NCI-H748 (cell line): ENCODE results near the gene GPR75.
"Not testable (repeated sequence)": the region's sequence is repeated elsewhere in the genome, so short reads cannot be mapped to it uniquely, and the experiment has no call there.

Experiments
- DNase-seq: peaks from one replicate; lab custom pipeline; 2025; ENCODE audit not compliant: unreplicated experiment; lab: John Stamatoyannopoulos, UW

Gene GPR75

GRCh38 chr2:53854678-53855077 is 5.1 kb downstream of the GPR75 start:
- no peak for DNase-seq

- DNase-seq = no peak
Measured at GRCh38 chr2:53852532-53852931, 7.2 kb downstream of the GPR75 start.

DNA sequence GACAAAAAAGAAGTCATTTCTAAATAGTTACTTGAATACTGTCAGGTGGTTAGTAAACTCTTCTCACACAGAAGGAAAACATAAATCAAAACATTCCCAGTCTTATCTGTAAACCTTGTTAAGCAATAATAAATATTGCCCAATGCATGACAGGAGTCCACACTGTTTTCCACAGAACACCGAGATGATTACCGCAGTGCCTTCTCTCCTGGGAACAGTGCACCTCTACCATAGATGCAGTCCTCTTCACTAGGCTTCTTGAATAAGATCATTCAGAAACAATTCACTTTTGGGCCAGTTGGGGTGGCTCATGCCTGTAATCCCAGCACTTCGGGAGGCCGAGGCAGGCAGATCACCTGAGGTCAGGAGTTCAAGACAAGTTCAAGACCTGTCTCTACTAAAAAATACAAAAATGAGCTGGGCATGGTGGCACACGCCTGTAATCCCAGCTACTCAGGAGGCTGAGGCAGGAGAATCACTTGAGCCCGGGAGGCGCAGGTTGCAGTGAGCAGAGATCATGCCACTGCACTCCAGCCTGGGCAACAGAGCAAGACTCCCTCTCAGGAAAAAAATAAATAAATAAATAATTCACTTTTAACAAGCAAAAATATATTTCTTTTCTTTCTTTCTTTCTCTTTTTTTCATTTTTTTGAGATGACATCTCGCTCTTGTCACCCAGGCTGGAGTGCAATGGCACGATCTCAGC is 8.6 kb downstream of the GPR75 start:
- not testable (repeated sequence) for DNase-seq

DNA sequence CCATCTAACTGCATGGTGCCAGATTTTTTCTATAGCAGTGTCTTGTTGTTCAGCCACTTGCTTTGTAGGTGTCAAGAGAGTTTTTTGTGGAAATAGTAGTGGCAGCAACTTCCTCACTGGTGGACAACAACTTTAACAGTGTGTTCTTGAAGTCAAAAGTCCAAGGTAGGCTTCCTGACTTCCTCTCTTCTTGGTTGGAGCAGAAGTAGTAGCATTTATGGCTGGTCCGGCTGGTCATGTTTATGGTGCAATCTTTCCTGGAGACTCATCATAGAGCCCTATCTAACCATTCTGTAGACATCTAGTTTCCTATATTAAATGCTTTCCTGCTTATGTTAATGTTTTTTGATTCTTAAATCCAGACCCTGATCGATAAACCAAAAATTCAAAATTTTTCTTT is 11.7 kb downstream of the GPR75 start:
- no peak for DNase-seq

DNA sequence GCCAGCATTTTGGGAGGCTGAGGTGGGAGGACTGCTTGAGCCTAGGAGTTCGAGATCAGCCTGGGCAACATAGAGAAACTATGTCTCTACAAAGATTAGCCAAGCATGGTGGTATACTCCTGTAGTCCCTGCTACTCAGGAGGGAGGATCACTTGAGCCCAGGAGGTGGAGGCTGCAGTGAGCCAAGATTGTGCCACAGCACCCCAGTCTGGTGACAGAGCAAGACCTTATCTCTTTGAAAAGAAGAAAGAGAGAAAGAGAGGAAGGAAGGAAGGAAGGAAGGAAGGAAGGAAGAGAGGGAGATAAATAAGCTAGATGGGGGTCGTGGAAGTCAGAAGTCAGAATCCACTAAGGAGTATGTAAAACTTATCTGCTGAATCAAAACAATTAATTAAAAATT is 16.2 kb downstream of the GPR75 start:
- DNase-seq = no peak

DNA sequence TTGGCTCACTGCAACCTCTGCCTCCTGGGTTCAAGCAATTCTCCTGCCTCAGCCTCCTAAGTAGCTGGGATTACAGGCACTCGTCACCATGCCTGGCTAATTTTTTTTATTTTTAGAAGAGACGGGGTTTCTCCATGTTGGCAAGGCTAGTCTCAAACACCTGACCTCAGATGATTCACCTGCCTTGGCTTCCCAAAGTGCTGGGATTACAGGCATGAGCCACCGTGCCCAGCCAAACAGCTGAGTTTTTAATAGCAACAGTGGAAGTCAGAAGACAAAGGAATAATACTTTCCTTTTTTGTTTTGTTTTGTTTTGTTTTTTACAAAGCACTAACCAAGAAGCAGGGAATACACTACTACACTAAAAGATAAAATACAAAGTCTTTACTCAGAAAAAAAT is 16.9 kb downstream of the GPR75 start:
- DNase-seq = no peak

DNA sequence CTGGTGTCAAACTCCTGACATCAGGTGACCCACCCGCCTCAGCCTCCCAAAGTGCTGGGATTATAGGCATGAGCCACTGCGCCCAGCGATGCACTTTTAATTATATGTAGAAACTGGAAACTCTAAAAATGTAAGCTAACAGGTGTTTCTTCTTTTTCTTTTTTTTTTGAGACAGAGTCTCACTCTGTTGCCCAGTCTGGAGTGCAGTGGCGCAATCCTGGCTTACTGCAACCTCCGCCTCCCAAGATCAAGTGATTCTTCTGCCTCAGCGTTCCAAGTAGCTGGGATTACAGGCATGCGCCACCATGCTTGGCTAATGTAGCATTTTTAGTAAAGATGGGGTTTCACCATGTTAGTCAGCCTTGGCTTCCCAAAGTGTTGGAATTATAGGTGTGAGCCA is 18.1 kb downstream of the GPR75 start:
- not testable (repeated sequence) for DNase-seq

- no peak for DNase-seq
Measured at GRCh38 chr2:53840580-53840979, 19.2 kb downstream of the GPR75 start.

GRCh38 chr2:53829980-53830290 is 29.8 kb downstream of the GPR75 start:
- DNase-seq = not testable (repeated sequence)

- DNase-seq = peak; percentile 56
Measured at GRCh38 chr2:53829273-53829979, 30.3 kb downstream of the GPR75 start.

DNA sequence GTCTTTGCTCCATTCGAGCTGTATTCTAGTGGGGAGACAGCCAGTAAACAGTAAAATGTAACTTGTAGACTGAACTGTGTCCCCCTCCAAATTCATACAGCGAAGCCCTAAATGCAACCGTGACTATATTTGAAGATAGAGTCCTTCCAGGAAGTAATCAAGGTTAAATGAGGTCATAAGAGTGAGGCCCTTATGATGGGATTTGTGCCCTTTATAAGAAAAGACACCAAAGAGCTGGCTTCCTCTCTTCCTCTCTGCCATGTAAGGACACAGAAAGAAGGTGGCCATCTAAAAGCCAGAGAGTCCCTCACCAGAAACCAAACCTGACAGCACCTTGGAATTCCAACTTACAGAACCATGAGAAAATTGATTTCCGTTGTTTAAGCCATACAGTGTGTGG is 31.4 kb downstream of the GPR75 start:
- DNase-seq = no peak

GRCh38 chr2:53827398-53828175 is 32.2 kb downstream of the GPR75 start:
- no peak for DNase-seq

DNA sequence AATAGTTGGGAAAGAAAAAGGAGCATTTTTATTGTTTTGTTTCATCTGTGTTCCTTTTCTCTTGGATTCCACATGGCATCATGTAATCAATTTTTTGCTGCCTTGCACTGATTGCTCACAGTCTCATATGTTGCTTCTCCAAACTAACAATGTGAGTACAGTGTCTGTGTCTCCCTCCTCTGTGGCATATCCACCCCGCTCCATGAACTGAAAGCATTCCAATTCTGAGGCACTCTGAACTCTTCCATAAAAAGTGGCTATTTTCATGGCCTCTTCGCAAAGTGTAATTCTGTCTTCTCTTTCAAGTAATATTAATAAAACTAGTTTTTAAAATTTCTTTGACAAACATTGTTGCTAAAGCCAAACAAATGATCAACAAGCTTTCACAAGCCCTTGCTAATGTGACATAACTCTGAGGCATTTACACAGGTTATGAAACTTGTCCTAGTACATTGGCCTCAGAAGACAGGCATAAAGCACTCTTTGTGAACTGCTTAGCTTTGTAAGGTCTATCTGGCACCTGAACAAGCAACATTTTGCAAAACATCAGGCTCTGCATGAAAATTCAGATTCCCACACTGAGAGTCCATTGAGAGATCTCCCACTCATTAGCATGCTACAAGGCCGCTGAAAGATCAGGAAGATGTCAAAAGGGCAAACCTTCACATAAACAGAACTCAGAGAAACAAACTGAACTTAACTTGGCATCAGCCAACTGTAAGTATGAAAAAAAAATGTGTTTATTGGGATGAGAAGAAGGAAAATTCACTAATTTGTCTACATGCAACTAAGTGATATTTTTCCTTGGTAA is 33.0 kb downstream of the GPR75 start:
- DNase-seq = no peak

GRCh38 chr2:53826030-53826410 is 33.7 kb downstream of the GPR75 start:
- no peak for DNase-seq

GRCh38 chr2:53823639-53824038 is 36.1 kb downstream of the GPR75 start:
- peak; percentile 15 for DNase-seq

GRCh38 chr2:53821810-53822209 is 38.0 kb downstream of the GPR75 start:
- DNase-seq = no peak

- DNase-seq = no peak
Measured at GRCh38 chr2:53820711-53821110, 39.1 kb downstream of the GPR75 start.

- DNase-seq = no peak
Measured at GRCh38 chr2:53820048-53820447, 39.7 kb downstream of the GPR75 start.

DNA sequence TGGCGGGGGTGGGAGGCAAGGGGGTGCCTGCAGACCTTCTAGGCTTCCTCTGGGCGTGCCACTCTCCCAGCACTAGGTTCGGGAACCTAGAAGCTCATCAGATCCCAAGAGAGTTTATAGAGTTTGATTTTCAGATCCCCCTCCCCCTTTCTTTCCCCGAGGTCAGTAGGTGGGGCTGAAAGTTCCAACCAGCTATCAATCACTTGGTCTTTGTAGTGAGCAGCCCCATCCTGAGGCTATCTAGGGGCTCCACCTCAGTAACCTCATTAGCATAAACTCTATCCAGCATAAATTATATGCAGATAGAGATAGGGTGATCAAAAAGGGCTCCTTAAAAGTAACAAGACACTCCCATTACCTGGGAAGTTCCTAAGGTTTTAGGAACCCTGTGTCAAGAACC is 40.1 kb downstream of the GPR75 start:
- no peak for DNase-seq

GRCh38 chr2:53818854-53819435 is 40.8 kb downstream of the GPR75 start:
- no peak for DNase-seq

- DNase-seq = no peak
Measured at GRCh38 chr2:53813151-53813550, 46.6 kb downstream of the GPR75 start.
